Nucleus accumbens (tissue), 56 donors: ENCODE measurements around the gene INSR.
A peak's percentile ranks its signal among the peaks of the same experiment; 100 is the strongest.
"Not testable (repeated sequence)": the region's sequence is repeated elsewhere in the genome, so short reads cannot be mapped to it uniquely, and the experiment has no call there.

ENCODE experiments used
- DNase-seq, 56 donors: peaks; one replicate each; lab custom pipeline; 2025; lab: John Stamatoyannopoulos, UW

INSR gene

GRCh38 chr19:7293762-7294557 lies at the start of gene INSR:
TSS of gene INSR (minus strand) at chr19:7294414. CDS start at chr19:7293891, 523 bp downstream.
- peak; percentile 8 to 91 (median 80) for DNase-seq

DNA sequence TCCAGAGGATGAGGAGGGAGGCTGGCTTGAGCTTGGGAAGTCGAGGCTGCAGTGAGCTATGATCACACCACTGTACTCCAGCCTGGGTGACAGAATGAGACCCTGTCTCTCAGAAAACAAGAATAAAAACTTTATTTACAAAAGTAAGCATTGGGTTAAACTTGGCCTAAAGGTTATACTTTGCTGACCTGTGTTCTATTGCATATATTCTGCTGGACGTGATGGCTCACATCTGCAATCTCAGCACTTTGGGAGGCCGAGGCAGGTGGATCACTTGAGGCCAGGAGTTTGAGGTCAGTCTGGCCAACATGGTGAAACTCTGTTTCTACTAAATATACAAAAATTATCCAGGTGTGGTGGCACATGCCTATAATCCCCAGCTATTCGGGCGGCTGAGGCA lies 47.9 kb upstream of the INSR start:
- no peak for DNase-seq

DNA sequence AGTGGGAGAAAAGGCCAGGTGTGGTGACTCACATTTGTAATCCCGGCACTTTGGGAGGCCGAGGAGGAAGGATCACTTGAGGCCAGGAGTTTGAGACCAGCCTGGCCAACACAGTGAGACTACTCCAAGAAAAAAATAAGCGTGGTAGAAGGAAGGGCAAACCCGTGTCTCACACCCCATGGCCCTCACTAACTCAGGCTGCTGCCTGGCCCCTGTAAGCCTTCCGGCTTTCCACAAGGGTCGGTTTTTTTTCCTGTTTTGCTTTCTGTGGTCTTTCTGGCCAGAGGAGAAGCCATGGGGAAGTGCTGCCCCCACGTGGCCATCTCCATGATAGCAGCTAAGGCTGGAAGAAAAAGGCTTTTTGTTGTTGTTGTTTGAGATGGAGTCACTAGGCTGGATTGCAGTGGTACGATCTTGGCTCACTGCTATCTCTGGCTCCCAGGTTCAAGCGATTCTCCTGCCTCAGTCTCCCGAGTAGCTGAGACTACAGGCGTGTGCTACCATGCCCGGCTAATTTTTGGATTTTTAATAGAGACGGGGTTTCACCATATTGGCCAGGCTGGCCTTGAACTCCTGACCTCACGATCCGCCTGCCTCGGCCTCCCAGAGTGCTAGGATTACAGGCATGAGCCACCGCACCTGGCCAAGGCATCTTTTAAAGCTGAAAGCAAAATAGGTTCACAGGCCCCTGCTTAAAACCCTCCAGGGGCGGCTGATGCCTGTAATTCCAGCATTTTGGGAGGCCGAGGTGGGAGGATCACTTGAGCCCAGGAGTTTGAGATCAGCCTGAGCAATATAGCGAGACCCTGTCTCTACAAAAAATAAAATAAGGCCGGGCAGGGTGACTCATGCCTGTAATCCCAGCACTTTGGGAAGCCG lies 47.0 kb upstream of the INSR start:
- DNase-seq: peak in 50 of 56 donors; percentile 8 to 90 (median 62)

DNA sequence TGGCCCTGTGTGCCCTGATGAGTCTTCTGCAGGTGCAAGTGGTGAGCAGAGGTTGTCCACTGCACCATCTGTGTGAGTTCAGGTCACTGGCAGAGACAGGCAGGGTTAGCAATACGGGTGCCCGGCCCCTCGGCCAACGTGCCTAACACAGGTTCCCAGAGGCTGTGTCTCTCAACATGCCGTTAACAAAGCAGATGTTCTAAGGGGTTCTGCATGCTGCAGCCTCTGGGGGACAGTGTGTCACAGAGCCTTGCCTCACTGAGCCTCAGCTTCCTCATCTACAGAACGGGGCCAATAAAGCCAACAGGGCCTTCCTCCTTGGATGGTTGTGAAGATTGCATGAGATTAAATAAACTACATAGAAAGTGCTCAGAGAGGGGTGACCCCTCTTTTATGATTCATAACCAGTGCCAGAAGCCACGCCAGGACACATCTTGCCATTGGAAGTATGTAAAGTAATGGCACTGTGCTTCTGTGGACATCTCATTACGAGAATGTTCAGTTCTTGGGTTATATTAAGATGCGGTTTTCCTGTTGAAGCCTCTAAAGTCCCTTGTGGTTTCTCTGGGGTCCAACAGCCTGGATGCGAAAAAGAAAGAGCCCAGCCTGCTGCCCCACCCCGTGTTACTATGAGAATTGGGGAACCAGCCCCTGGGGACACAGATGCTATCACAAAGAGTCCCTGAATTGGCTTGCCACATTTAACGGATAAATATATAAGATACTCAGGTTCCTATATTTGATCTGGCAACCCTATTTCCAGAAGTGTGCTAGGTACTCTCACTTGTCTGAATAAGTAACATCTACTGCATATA lies 43.4 kb upstream of the INSR start:
- peak in 9 of 56 donors; percentile 1 to 22 (median 4) for DNase-seq

DNA sequence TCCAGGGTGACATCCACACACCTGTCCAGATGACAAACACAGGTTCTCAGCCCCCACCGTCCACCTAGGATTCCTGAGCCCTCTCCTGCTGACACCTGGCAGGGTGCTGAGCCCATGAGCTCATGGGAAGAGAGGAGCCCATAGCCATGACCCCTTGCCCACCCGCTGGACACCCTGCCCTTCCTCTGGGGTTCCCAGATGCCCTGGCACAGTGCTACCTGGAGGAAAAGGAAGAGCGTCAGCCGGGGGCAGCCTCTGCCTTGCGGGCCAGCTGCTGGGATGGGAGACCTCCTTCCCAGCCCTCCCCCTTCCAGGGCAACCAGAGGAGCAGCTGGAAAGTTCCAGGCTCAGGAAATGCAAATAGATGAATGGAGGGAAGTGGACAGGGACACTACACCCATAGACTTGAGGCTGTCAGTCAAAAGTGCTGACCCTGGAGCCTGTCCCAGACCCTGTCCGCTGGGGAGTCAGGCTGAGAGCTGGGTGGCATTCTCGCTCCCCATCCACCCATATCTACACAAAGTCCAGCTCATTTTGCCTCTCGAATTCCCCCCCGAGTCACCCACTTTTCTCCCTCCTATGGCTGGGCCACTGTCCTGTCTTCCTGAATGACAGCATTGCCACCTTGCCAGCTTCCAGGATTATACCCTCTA lies 42.2 kb upstream of the INSR start:
- no peak for DNase-seq

GRCh38 chr19:7333198-7334118 lies 39.2 kb upstream of the INSR start:
- no peak for DNase-seq

- no peak for DNase-seq
Observed at GRCh38 chr19:7331446-7331845, 37.2 kb upstream of the INSR start.

DNA sequence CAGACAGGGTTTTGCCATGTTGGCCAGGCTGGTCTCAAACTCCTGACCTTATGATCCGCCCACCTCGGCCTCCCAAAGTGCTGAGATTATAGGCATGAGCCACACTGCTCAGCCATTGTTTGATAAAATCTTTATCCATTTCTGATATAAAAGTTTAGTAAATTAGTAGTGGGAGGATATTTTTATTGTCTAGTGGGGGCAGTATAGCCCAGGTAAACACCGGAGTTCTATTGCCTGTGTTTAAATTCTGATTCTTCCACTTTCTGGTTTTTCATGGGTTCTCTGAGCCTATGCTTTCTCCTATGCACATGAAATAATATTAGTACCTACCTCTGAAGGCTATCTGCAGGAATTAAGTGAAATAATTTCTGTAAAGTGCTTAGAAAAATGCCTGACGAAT lies 34.4 kb upstream of the INSR start:
- DNase-seq: no peak

- no peak for DNase-seq
Observed at GRCh38 chr19:7327802-7328201, 33.6 kb upstream of the INSR start.

- no peak for DNase-seq
Observed at GRCh38 chr19:7326105-7326877, 32.1 kb upstream of the INSR start.

DNA sequence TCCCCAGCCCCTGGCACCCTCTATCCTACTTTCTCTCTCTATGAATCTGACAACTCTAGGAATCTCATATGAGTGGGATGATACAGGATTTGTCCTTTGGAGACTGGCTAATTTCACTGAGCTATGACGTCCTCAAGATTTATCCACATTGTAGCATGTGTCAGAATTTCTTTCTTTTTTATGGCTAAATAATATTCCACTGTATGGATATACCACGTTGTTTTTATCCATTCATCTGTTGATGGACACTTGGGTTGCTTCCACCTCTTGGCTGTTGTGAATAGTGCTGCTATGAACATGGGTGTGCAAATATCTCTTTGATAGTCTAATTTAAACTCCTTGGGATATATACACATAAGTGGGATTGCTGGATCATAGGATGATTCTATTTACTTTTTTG lies 24.0 kb upstream of the INSR start:
- no peak for DNase-seq

GRCh38 chr19:7312816-7313215 lies 18.6 kb upstream of the INSR start:
- no peak for DNase-seq

GRCh38 chr19:7311911-7312310 lies 17.7 kb upstream of the INSR start:
- DNase-seq: no peak

GRCh38 chr19:7308327-7308726 lies 14.1 kb upstream of the INSR start:
- not testable (repeated sequence) for DNase-seq

- no peak for DNase-seq
Observed at GRCh38 chr19:7307590-7308218, 13.5 kb upstream of the INSR start.

- DNase-seq: no peak
Observed at GRCh38 chr19:7304200-7304599, 10.0 kb upstream of the INSR start.

- DNase-seq: no peak
Observed at GRCh38 chr19:7303470-7303869, 9.3 kb upstream of the INSR start.

- DNase-seq: no peak
Observed at GRCh38 chr19:7301525-7301924, 7.3 kb upstream of the INSR start.
